Ureter (tissue), 1 donor: ENCODE results near the gene PIM2. TPM values are rescaled to one million over a fixed set of nuclear protein-coding genes. Genes with fewer than 3 reads are reported as not detected.
"Not testable (repeated sequence)": the region's sequence is repeated elsewhere in the genome, so short reads cannot be mapped to it uniquely, and the experiment has no call there.

Experiments used
- DNase-seq: peaks from one replicate; pipeline ENCODE4 v3.0.0-alpha.2; 2020; ENCODE audit warnings: low spot score
- total RNA-seq: library from RNA; stranded (reverse); gene quantifications from one replicate; pipeline ENCODE4 v1.2.4, GENCODE V29; 2023
- donor health status: DM: yes; HTN: yes; CAD: no.

Gene PIM2
- total RNA-seq, 1 donor from 2014 or later = 13.6 TPM

DNA sequence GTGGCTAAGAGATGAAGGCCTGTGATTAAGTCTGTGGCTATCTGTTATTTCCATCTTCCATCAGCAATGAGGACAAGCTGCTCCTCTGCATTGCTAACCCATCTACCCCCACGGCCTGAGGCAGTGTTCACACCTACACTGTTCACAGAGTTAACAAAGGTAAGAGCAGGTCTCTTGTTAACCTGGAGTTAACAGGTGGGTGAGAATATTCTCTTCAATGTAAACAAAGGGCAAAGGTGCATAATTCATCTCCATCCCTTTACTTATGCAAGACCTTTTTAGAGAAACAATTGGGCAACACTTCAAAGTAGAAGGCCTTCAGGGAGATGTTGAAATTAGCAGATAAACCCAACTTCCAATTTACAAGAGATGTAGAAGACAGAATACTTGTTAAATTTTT lies 10.2 kb downstream of the PIM2 start:
- no peak for DNase-seq

DNA sequence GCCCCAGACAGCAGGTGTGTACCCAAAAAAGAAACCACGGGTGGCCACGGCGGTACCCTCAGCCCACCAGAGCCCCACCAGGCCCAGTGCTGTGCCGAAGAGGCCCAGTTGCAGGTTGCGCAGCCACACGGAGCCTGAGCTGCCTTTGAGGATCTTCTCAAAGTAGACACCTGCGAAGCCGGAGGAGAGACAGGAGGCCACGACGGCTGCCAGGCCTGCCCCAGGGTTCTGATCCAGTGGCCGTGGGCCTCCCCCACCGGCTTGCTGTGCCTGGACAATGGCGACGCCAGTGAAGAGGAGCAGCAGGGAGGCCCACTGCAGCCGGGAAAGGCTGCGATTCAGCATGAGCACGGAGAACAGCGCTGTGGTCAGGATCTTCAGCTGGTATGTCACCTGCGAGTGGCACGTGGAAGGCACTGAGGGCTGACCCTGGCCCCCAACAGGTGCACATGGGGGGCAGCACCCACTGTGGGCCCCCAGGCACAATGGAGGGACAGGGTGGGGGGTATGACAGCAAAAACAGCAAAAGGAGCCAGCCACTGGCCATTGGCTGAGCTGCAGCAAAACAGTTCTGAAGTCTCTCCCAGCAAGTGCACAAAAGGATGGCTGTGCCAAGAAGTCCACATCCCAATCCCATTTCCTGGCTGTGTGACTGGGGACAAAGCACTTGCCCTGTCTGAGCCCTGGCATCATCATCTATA lies 13.6 kb downstream of the PIM2 start:
- no peak for DNase-seq

GRCh38 chrX:48904626-48905025 lies 14.2 kb downstream of the PIM2 start:
- no peak for DNase-seq

DNA sequence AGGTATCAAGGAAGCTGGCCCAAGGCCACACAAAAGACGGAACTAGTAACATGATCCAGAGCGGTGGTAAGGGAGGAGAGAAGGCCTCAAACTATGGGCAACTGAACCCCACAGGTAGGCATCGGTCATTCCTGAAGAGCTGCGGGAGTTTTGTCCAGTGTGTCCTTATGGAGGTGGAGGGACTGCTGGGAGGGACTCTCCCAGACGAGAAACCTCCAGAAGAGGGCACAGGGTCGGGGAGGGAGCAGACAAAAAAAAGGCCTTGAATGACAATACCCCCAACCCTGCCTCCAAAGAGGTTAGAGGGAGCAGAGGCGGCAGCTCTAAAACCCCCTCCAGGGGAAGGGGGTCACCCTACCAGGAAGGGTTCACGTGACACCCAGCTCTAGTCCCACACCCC lies 14.6 kb downstream of the PIM2 start:
- DNase-seq = no peak

- DNase-seq = no peak
Observed at GRCh38 chrX:48903290-48903689, 15.5 kb downstream of the PIM2 start.

- DNase-seq = no peak
Observed at GRCh38 chrX:48902776-48903175, 16.0 kb downstream of the PIM2 start.

GRCh38 chrX:48902135-48902534 lies 16.7 kb downstream of the PIM2 start:
- no peak for DNase-seq

GRCh38 chrX:48901069-48901468 lies 17.8 kb downstream of the PIM2 start:
- no peak for DNase-seq

- no peak for DNase-seq
Observed at GRCh38 chrX:48899078-48899410, 19.8 kb downstream of the PIM2 start.

GRCh38 chrX:48897625-48898306 lies 21.1 kb downstream of the PIM2 start, which contains the start of the genes PQBP1 and TIMM17B:
Gene PQBP1 (plus strand): TSS chrX:48897930. CDS start chrX:48898510, 580 bp downstream.
Gene TIMM17B (minus strand): TSS chrX:48897768. CDS start chrX:48897749, 19 bp downstream.
- DNase-seq = peak; percentile 90

DNA sequence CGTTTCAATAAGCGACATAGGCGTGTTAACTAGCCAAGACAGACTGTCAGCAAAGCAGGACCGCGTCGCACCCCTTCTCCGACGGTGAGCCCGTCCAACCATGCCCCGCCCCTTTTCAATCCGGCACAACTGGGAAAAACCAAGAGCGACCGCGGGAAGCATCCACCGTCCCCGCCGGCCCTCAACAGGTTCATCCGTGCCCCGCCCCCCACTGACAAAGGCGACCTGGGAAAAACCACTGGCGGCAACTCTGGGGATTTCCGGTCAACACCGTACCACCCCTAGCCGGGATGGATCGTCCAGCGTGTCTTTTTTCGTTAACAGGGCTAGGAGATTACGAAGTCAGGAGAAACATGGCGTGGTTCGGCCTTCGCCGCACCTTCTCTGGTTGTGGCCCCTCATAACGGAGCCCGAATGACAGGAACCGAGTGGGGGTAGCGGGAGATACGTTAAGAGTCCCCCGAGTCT lies 21.6 kb downstream of the PIM2 start:
- DNase-seq = peak; percentile 82

- no peak for DNase-seq
Observed at GRCh38 chrX:48896611-48897011, 22.2 kb downstream of the PIM2 start.

DNA sequence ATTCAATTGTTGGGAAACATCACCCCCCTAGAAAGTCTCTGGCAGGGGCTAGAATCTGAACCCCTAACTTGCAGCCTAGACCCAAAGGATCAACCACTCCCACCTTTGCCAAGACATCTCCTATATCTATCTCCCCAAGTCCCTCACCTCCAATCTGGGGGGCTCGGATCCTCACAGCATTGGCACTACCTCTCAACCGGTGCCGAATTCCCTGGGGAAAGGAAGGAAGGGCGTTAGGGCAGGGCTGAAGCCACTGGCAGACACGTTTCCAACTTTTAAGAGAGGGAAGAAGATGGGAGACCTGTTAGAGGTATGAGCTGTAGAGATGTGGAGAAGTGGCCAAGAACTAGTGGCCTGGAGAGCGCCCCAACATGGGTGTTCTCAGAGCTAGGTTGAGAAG lies 23.9 kb downstream of the PIM2 start:
- no peak for DNase-seq

DNA sequence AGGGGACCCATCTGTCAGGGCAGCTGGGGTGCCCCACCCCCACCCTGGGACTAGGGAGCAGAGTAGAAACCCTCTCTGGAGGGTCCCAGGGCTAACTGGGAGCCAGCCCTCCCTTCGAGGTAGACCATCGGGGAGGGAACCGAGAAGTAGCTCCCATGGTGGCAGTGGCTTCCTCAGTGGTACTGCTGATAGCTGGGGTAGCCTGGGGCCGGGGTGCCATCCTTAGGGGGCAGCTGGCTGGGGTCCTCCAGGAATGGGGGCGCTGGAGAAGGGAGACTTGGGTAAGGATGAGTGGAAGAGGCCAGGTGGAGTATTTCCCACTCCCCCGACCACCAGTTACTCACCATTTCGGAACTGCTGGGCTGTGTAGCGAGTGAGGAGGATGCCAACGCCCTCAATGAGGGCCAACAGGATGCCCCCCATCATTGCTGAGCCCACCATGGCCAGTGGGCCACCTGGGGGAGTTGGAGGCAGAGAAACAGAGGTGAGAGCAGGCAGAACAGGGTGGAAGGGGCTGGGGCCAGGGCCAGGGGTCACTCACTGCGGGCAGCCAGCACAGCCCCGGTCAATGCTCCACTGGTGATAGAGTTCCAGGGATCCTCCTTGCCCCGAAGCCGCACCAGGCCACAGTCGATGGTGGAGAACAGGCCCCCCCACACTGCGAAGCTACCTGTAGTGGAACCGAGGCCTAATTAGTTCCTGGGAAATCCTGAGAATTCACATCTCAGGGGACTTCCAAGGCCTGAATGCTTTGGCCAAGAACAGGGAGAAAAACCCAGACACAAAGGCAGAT lies 25.1 kb downstream of the PIM2 start:
- DNase-seq = peak; percentile 26

DNA sequence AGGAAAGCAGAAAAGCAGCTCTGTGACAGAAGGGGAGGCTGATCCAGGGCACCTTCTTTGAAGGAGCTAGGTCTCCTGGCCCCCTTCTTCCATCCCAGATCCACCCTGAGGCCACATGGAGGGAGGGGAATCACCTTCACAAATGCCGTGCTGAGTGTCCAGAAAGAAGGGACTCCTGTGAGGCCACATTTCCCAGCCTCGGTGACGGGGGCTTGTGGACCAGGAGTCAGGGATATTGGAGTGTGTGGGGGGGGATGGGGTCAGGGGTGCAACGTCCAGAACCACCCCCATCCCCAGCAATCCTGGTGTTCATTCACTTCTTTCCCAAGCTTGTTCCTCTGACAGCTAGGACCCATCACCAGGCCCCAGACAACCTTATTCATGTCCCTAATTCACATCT lies 25.9 kb downstream of the PIM2 start:
- no peak for DNase-seq

GRCh38 chrX:48891402-48892288 lies 27.2 kb downstream of the PIM2 start:
- DNase-seq = peak; percentile 88

DNA sequence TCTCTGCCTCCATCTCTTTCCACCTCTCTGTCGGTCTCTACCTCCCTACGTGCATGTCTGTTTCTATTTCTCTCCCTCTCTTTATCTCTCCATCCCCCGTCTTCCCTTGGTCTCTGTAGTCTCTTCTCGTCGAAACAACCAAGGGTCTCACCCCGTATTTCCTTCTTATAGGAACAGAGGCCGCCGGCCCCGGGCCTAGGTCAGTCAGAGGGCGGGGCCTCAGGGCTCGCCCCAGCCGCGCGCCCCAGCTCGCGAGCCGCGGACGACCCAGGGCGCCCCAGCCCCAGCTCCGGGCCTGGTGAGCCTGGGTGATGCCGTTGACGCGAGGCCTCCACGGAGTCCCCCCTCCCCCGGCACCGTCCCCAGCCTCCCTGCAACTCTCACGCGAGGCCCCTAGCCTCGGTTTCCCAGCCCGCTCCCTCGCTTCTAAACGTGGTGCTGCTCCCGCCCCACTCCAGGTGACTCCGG lies 27.9 kb downstream of the PIM2 start:
- no peak for DNase-seq

GRCh38 chrX:48890296-48890925 lies 28.4 kb downstream of the PIM2 start:
- DNase-seq = no peak

GRCh38 chrX:48886586-48886985 lies 32.2 kb downstream of the PIM2 start:
- DNase-seq = peak; percentile 1

DNA sequence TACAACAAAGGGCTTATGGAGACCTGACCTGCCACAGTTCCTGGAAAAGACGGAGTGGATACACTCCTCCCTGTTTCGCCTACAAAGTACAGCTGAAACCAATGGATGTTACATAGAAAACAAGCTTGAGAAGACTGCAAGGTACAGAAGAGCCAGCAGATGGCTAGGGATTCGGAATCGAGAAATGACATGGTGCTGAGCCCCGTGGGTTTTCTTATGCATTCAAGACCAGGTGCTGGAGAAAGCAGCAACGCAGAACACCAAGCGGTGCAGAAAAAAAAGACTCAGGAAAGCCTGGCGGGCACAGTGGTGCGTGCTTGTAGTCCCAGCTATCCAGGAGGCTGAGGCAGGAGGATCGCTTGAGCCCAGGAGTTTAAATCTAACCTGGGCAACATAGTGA lies 35.1 kb downstream of the PIM2 start:
- DNase-seq = peak; percentile 3

DNA sequence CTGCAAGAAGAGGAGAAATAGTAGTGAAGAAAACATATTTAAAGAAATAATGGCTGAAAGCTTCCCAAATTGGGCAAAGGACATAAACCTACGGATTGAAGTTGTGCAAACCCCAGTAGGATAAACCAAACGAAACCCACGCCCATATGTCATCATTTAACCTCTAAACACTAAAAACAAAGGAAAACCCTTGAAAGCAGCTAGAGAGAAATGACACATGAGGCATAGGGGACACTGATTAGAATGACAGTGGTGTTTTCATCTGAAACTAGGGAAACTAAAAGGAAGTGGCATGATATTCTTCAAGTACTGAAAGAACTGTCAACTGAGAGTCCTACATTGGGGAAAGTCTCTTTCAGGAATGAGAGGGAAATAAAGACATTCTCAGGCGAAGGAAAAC lies 41.9 kb downstream of the PIM2 start:
- DNase-seq = not testable (repeated sequence)
